Hepatocyte (in vitro differentiated cells): ENCODE results near the gene SLC12A8. TPM values are rescaled to one million over a fixed set of nuclear protein-coding genes. Genes with fewer than 3 reads are reported as not detected.

Experiments
- DNase-seq: peaks from one replicate; pipeline ENCODE4 v3.0.0-alpha.2; 2016; ENCODE audit warnings: low spot score
- H2AFZ ChIP-seq: fragments of 200-600 bp; sonication (generic); 2 replicates; pipeline ENCODE4 v1.6.0; 2016; ENCODE audit warnings: antibody characterized with exemption, mild to moderate bottlenecking
- H3K27ac ChIP-seq: fragments of 200-600 bp; sonication (generic); 2 replicates; pipeline ENCODE4 v1.5.1; 2016; ENCODE audit warnings: mild to moderate bottlenecking
- H3K27me3 ChIP-seq: fragments of 200-600 bp; sonication (generic); 2 replicates; pipeline ENCODE4 v1.6.1; 2016
- H3K36me3 ChIP-seq: fragments of 200-600 bp; sonication (generic); replicated peaks from 2 replicates; pipeline ENCODE4 v1.5.1; 2016; ENCODE audit warnings: low read depth; ENCODE audit not compliant: insufficient read depth
- H3K4me1 ChIP-seq: fragments of 200-600 bp; sonication (generic); 2 replicates; pipeline ENCODE4 v1.5.1; 2016; ENCODE audit warnings: mild to moderate bottlenecking, moderate library complexity; ENCODE audit not compliant: insufficient read depth
- H3K4me2 ChIP-seq: fragments of 200-600 bp; sonication (generic); 2 replicates; pipeline ENCODE4 v1.6.0; 2016
- H3K4me3 ChIP-seq: fragments of 200-600 bp; sonication (generic); 2 replicates; pipeline ENCODE4 v1.5.1; 2016; ENCODE audit warnings: mild to moderate bottlenecking
- H3K79me2 ChIP-seq: fragments of 200-600 bp; sonication (generic); 2 replicates; pipeline ENCODE4 v1.6.0; 2017; ENCODE audit warnings: mild to moderate bottlenecking
- H3K9me2 ChIP-seq: fragments of 200-600 bp; sonication (generic); replicated peaks from 2 replicates; pipeline ENCODE4 v1.6.0; 2017; ENCODE audit warnings: mild to moderate bottlenecking; ENCODE audit not compliant: insufficient read depth
- H3K9me3 ChIP-seq: fragments of 200-600 bp; sonication (generic); 2 replicates; pipeline ENCODE4 v1.5.1; 2016; ENCODE audit warnings: low read depth, mild to moderate bottlenecking
- H4K20me1 ChIP-seq: fragments of 200-600 bp; sonication (generic); 2 replicates; pipeline ENCODE4 v1.6.0; 2016; ENCODE audit warnings: mild to moderate bottlenecking; ENCODE audit not compliant: insufficient read depth, poor library complexity, severe bottlenecking
- CTCF ChIP-seq: fragments of 200-600 bp; sonication (generic); IDR thresholded peaks from 2 replicates; pipeline ENCODE4 v1.5.1; 2016; ENCODE audit warnings: antibody characterized with exemption, mild to moderate bottlenecking; ENCODE audit not compliant: poor library complexity
- EZH2 ChIP-seq: fragments of 200-600 bp; sonication (generic); IDR thresholded peaks from 2 replicates; pipeline ENCODE4 v1.6.1; 2016; ENCODE audit warnings: antibody characterized with exemption, mild to moderate bottlenecking, borderline replicate concordance
- EZH2phosphoT487 ChIP-seq: fragments of 200-600 bp; sonication (generic); IDR thresholded peaks from one replicate; pipeline ENCODE4 v1.6.1; 2018; ENCODE audit warnings: antibody characterized with exemption, mild to moderate bottlenecking, low read depth, moderate library complexity; ENCODE audit not compliant: unreplicated experiment, severe bottlenecking
- WGBS: methylation state at CpG from one replicate; pipeline ENCODE4 v1.1.6; 2016; ENCODE audit warnings: low lambda C conversion rate; ENCODE audit errors: missing lambda C conversion rate; 5-methylcytosine and 5-hydroxymethylcytosine counted together
- polyA plus RNA-seq: library from polyadenylated mRNA; unstranded; fragments of >200 nt; fragmentation: Nextera tagmentation; extraction: Ambion mirVana; gene quantifications from 2 replicates; pipeline ENCODE4 v1.2.1, GENCODE V29; 2016
- total RNA-seq: library from RNA; depleted of rRNA; stranded (reverse); fragments of >200 nt; gene quantifications from 2 replicates; pipeline ENCODE4 v1.2.3, GENCODE V29; 2014

SLC12A8 gene
- total and polyA plus RNA-seq, 2 experiments from 2014 or later: 18.9 to 20.0 TPM

GRCh38 chr3:125108833-125109535 lies 103.6 kb downstream of the SLC12A8 start:
- TF ChIP-seq EZH2 (no peak), CTCF (no peak), EZH2phosphoT487 (no peak)
- H2AFZ ChIP-seq: no peak overlapping the region
- H3K9me2 ChIP-seq: no peaks in the 10 kb centered on the region
- peak overlapping the region; percentile 36 for H3K4me2 ChIP-seq
- H3K27me3 ChIP-seq: no peaks in the 10 kb centered on the region
- no peaks in the 10 kb centered on the region for H3K9me3 ChIP-seq
- 73% methylated on average over 9 of the region's 9 CpGs for WGBS
- DNase-seq: no peak
- H3K36me3 ChIP-seq: no peaks in the 10 kb centered on the region
- no peaks in the 10 kb centered on the region for H3K4me1 ChIP-seq
- no peak overlapping the region for H3K27ac ChIP-seq
- no peaks in the 10 kb centered on the region for H3K79me2 ChIP-seq
- H3K4me3 ChIP-seq: no peak overlapping the region
- H4K20me1 ChIP-seq: no peaks in the 10 kb centered on the region

DNA sequence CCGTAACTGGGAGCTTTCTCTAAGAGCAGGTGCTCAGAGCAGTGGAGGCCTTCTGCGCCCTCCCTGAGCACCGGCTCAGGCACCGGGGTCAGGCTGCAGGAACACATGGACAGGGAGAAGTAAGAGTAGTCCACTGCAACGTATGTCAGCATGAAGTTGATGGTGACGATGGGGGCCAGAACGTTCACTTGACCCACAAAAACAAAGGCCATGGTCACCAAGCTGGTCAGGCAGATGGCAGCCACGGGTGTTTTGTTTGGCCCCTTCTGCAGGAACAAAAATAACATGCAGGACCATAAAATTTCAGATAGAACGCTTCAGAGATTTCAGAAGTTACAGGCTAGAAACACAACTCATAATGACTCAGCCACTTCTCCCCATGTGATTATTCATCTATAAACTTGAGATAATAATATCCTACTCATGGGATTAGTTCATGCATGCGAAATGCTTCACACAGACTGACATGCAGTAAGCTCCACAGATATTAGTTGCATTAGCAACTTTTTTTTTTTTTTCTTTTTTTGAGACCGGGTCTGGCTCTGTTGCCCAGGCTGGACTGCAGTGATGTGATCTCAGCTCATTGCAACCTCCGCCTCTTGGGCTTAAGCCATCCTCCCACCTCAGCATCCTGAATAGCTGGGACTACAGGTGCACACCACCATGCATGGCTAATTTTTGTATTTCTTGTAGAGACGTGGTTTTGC lies 104.5 kb downstream of the SLC12A8 start:
- DNase-seq: no peak
- H3K9me2 ChIP-seq: no peaks in the 10 kb centered on the region
- H3K27me3 ChIP-seq: no peaks in the 10 kb centered on the region
- H4K20me1 ChIP-seq: no peaks in the 10 kb centered on the region
- 83% methylated on average over 13 of the region's 13 CpGs for WGBS
- H3K36me3 ChIP-seq: no peaks in the 10 kb centered on the region
- H3K4me1 ChIP-seq: no peaks in the 10 kb centered on the region
- no peaks in the 10 kb centered on the region for H3K79me2 ChIP-seq
- H3K9me3 ChIP-seq: no peaks in the 10 kb centered on the region
- no peak overlapping the region for H3K27ac ChIP-seq
- H3K4me2 ChIP-seq: no peak overlapping the region
- no peak overlapping the region for H3K4me3 ChIP-seq
- TF ChIP-seq CTCF (no peak), EZH2 (no peak), EZH2phosphoT487 (no peak)
- no peak overlapping the region for H2AFZ ChIP-seq

- 85% methylated on average over 3 of the region's 3 CpGs for WGBS
- no peak overlapping the region for H3K4me3 ChIP-seq
- H3K27me3 ChIP-seq: no peaks in the 10 kb centered on the region
- no peaks in the 10 kb centered on the region for H3K36me3 ChIP-seq
- H3K4me2 ChIP-seq: no peak overlapping the region
- no peak overlapping the region for H3K27ac ChIP-seq
- no peaks in the 10 kb centered on the region for H3K4me1 ChIP-seq
- no peaks in the 10 kb centered on the region for H3K9me3 ChIP-seq
- no peak for DNase-seq
- no peaks in the 10 kb centered on the region for H3K79me2 ChIP-seq
- H4K20me1 ChIP-seq: no peaks in the 10 kb centered on the region
- TF ChIP-seq EZH2phosphoT487 (no peak), CTCF (no peak), EZH2 (no peak)
- H3K9me2 ChIP-seq: no peaks in the 10 kb centered on the region
- no peak overlapping the region for H2AFZ ChIP-seq
Measured at GRCh38 chr3:125107363-125107762, 105.2 kb downstream of the SLC12A8 start.
